CD14-positive monocyte (primary cell): ENCODE data around the gene LRRK1. TPM values are rescaled to one million over a fixed set of nuclear protein-coding genes. Genes with fewer than 3 reads are reported as not detected.
A peak's percentile ranks its signal among the peaks of the same experiment; 100 is the strongest.

Experiments
- DNase-seq, 3 donors: peaks; one replicate each; pipeline ENCODE4 v3.0.0-alpha.2; 2011 to 2022
- H2AFZ ChIP-seq: 2 replicates; pipeline ENCODE4 v1.6.0; 2012; ENCODE audit warnings: mild to moderate bottlenecking, low read depth, low read length, inconsistent platforms; ENCODE audit not compliant: insufficient read depth, poor library complexity, severe bottlenecking
- H3K27ac ChIP-seq, 2 donors: 1 replicate in 1 of 2; 2 replicates in 1 of 2; pipeline ENCODE4 v1.5.1; 2012 to 2013; ENCODE audit warnings: low read length in 2 of 2, control low read depth in 1 of 2, inconsistent platforms in 1 of 2, low read depth in 1 of 2, mild to moderate bottlenecking in 1 of 2
- H3K27me3 ChIP-seq, 2 donors: one replicate each; pipeline versions ENCODE4 v1.6.0 to v1.6.1; 2011 to 2013; ENCODE audit warnings: low read length in 2 of 2; ENCODE audit not compliant: control insufficient read depth in 2 of 2, insufficient read depth in 2 of 2
- H3K36me3 ChIP-seq, 2 donors: replicated peaks in 1 of 2; 1 replicate in 1 of 2; 2 replicates in 1 of 2; pipeline versions ENCODE4 v1.5.1 to v1.6.1; 2012 to 2013; ENCODE audit warnings: low read length in 2 of 2, control low read depth in 1 of 2, inconsistent platforms in 1 of 2, mild to moderate bottlenecking in 1 of 2; ENCODE audit not compliant: insufficient read depth in 2 of 2, control insufficient read depth in 1 of 2
- H3K4me1 ChIP-seq, 2 donors: 1 replicate in 1 of 2; 2 replicates in 1 of 2; pipeline versions ENCODE4 v1.5.1 to v1.6.1; 2012 to 2013; ENCODE audit warnings: low read length in 2 of 2, control low read depth in 1 of 2, inconsistent platforms in 1 of 2, mild to moderate bottlenecking in 1 of 2, moderate library complexity in 1 of 2; ENCODE audit not compliant: insufficient read depth in 2 of 2, control insufficient read depth in 1 of 2
- H3K4me2 ChIP-seq: replicated peaks from 2 replicates; pipeline ENCODE3; 2012; ENCODE audit warnings: low read length, moderate library complexity, mild to moderate bottlenecking; ENCODE audit not compliant: poor library complexity, severe bottlenecking; ENCODE audit errors: extremely low read depth
- H3K4me3 ChIP-seq, 3 experiments: fragments of 200-600 bp in 1 of 3; sonication (generic) in 1 of 3; replicated peaks in 1 of 3; 1 replicate in 2 of 3; 2 replicates in 1 of 3; pipeline ENCODE4 v1.5.1; 2011 to 2013; ENCODE audit warnings: low read length in 3 of 3, mild to moderate bottlenecking in 3 of 3, control low read depth in 2 of 3, low read depth in 2 of 3, inconsistent platforms in 1 of 3, moderate library complexity in 1 of 3
- H3K79me2 ChIP-seq: 2 replicates; pipeline ENCODE4 v1.6.0; 2012; ENCODE audit warnings: mild to moderate bottlenecking, control low read depth, inconsistent platforms, low read length, moderate library complexity; ENCODE audit not compliant: insufficient read depth
- H3K9ac ChIP-seq: 2 replicates; pipeline ENCODE4 v1.6.0; 2017; ENCODE audit warnings: low read length, mild to moderate bottlenecking; ENCODE audit not compliant: insufficient read depth, poor library complexity, severe bottlenecking
- H3K9me3 ChIP-seq, 2 donors: replicated peaks in 1 of 2; 1 replicate in 1 of 2; 2 replicates in 1 of 2; pipeline versions ENCODE4 v1.5.1 to v1.6.1; 2012 to 2013; ENCODE audit warnings: low read length in 2 of 2, control low read depth in 1 of 2; ENCODE audit not compliant: control insufficient read depth in 1 of 2, insufficient read depth in 1 of 2
- H4K20me1 ChIP-seq: 2 replicates; pipeline ENCODE4 v1.6.0; 2012; ENCODE audit warnings: mild to moderate bottlenecking, low read length, control low read depth, moderate library complexity; ENCODE audit not compliant: insufficient read depth
- H3K27ac Mint-ChIP-seq, 7 donors: one replicate each; pipeline ENCODE4 v1.8.0; 2020; ENCODE audit warnings: mild to moderate bottlenecking in 7 of 7, mixed read lengths in 7 of 7, moderate library complexity in 6 of 7, inconsistent platforms in 2 of 7
- H3K27me3 Mint-ChIP-seq, 3 donors: one replicate each; pipeline ENCODE4 v1.8.0; 2021 to 2022; ENCODE audit warnings: low read depth in 3 of 3, mild to moderate bottlenecking in 3 of 3, mixed read lengths in 3 of 3, moderate library complexity in 3 of 3, inconsistent platforms in 1 of 3
- H3K36me3 Mint-ChIP-seq, 2 donors: one replicate each; pipeline ENCODE4 v1.8.0; 2020; ENCODE audit warnings: mixed read lengths in 2 of 2, inconsistent platforms in 1 of 2, mild to moderate bottlenecking in 1 of 2
- H3K4me1 Mint-ChIP-seq: one replicate; pipeline ENCODE4 v1.8.0; 2020; ENCODE audit warnings: mild to moderate bottlenecking, mixed read lengths
- H3K4me3 Mint-ChIP-seq, 2 donors: one replicate each; pipeline ENCODE4 v1.8.0; 2020; ENCODE audit warnings: mild to moderate bottlenecking in 2 of 2, mixed read lengths in 2 of 2, moderate library complexity in 1 of 2
- H3K9me3 Mint-ChIP-seq, 7 donors: one replicate each; pipeline ENCODE4 v1.8.0; 2020 to 2022; ENCODE audit warnings: mixed read lengths in 7 of 7, mild to moderate bottlenecking in 6 of 7, moderate library complexity in 6 of 7, inconsistent platforms in 2 of 7
- WGBS: methylation state at CpG from one replicate; pipeline ENCODE4 v1.1.5; 2013; ENCODE audit warnings: missing lambda C conversion rate; ENCODE audit not compliant: insufficient coverage; 5-methylcytosine and 5-hydroxymethylcytosine counted together
- intact Hi-C, 2 donors: fragments of 100-400 bp; cut with micrococcal nuclease; formaldehyde crosslinking; loops; one replicate each; pipeline versions ENCODE4 v1.15.0 to v1.15.1; 2023
- polyA plus RNA-seq, 3 donors: library from polyadenylated mRNA; depleted of rRNA in 1 of 3; unstranded in 2 of 3; stranded (reverse) in 1 of 3; fragments of 300-500 nt in 2 of 3; fragments of >200 nt in 1 of 3; fragmentation: Illumina TruSeq in 2 of 3; gene quantifications; 1 replicate in 2 of 3; 2 replicates in 1 of 3; pipeline ENCODE4 v1.2.3, GENCODE V29; 2012 to 2021
- TF ChIP-seq, protein P1 (sequence below): fragments of 200-600 bp; IDR thresholded peaks from one replicate; pipeline ENCODE4 v1.8.0; 2022; ENCODE audit warnings: antibody characterized with exemption, mild to moderate bottlenecking

LRRK1 gene
- polyA plus RNA-seq, 3 donors = 1.7 to 18.9 (median 5.4) TPM

DNA sequence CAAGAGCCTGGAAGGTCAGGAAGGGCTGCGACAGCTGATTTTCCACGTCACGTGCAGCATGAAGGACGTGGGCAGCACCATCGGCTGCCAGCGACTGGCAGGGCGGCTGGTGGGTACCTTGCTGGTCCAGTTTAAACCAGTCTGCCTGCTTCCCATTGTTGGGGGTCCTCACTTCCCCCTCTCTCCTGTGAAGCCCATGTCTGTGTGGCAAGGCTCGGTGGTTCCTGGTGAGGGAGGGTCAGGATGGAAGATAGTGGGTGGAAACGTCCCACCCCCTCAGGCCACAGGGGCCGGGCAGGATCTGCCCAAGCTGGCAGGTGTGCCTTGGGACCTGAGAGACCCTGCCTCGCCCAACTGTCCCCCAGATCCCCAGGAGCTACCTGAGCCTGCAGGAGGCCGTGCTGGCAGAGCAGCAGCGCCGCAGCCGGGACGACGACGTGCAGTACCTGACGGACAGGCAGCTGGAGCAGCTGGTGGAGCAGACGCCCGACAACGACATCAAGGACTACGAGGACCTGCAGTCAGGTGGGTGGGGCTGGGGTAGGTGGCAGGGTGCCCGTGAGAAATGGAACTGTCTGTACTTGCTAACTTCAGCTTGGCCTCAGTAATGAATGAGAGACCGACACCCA is 108.2 kb downstream of the LRRK1 start:
- TF ChIP-seq, protein P1, sequence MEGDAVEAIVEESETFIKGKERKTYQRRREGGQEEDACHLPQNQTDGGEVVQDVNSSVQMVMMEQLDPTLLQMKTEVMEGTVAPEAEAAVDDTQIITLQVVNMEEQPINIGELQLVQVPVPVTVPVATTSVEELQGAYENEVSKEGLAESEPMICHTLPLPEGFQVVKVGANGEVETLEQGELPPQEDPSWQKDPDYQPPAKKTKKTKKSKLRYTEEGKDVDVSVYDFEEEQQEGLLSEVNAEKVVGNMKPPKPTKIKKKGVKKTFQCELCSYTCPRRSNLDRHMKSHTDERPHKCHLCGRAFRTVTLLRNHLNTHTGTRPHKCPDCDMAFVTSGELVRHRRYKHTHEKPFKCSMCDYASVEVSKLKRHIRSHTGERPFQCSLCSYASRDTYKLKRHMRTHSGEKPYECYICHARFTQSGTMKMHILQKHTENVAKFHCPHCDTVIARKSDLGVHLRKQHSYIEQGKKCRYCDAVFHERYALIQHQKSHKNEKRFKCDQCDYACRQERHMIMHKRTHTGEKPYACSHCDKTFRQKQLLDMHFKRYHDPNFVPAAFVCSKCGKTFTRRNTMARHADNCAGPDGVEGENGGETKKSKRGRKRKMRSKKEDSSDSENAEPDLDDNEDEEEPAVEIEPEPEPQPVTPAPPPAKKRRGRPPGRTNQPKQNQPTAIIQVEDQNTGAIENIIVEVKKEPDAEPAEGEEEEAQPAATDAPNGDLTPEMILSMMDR = no peak
- H3K36me3 Mint-ChIP-seq = peaks cover 95 to 96% of the 10 kb centered on the region in 2 donors
- Histone ChIP-seq H4K20me1 (peaks cover 8% of the 10 kb centered on the region), H2AFZ (no peak overlapping the region), H3K27me3 (peaks cover 0 to 52% of the 10 kb centered on the region in 2 donors), H3K4me2 (no peak overlapping the region), H3K4me1 (peaks cover 26 to 30% of the 10 kb centered on the region in 2 donors), H3K27ac (no peak overlapping the region), H3K4me3 (no peak overlapping the region), H3K79me2 (no peaks in the 10 kb centered on the region), H3K9me3 (no peaks in the 10 kb centered on the region), H3K9ac (no peak overlapping the region), H3K36me3 (peaks cover 55 to 84% of the 10 kb centered on the region in 2 donors)
- H3K27me3 Mint-ChIP-seq = peaks cover 62 to 87% (median 68%) of the 10 kb centered on the region in 3 donors
- peaks cover 31% of the 10 kb centered on the region for H3K4me1 Mint-ChIP-seq
- intact Hi-C loops = no loop called here
- no peak for DNase-seq
- H3K27ac Mint-ChIP-seq = no peak overlapping the region
- H3K4me3 Mint-ChIP-seq = peak overlapping the region in 1 of 2 donors; percentile 75
- 98% methylated on average over 9 of the region's 25 CpGs for WGBS
- peaks cover 0 to 18% (median 8%) of the 10 kb centered on the region in 7 donors for H3K9me3 Mint-ChIP-seq

DNA sequence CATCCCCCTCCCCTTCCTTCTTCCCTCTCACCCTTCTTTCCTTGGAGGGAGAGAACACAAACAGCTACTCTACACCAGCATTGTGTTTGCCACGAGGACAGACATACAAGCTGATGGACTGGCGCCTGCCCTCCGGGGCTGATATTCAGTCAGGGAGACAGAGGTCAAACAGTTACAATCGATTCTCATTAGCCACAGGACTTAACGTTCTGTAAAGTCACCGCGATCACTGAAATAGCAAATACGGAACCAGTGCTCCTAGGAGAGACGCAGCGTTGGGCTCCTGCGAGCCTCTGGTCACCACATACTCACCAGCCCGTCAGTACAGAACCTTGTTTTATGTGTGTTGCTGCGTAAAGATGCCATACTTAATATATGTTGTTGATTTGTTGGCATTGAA is 108.8 kb downstream of the LRRK1 start:
- peaks cover 95 to 96% of the 10 kb centered on the region in 2 donors for H3K36me3 Mint-ChIP-seq
- H3K4me1 ChIP-seq = peaks cover 24 to 27% of the 10 kb centered on the region in 2 donors
- no peak overlapping the region for H2AFZ ChIP-seq
- H3K79me2 ChIP-seq = no peaks in the 10 kb centered on the region
- no peak overlapping the region for H3K9ac ChIP-seq
- peaks cover 4 to 57% of the 10 kb centered on the region in 2 donors for H3K27me3 ChIP-seq
- WGBS = 85% methylated on average over 7 of the region's 13 CpGs
- H3K27ac ChIP-seq = no peak overlapping the region
- H3K9me3 ChIP-seq = no peaks in the 10 kb centered on the region
- peaks cover 10% of the 10 kb centered on the region for H4K20me1 ChIP-seq
- peaks cover 63 to 87% (median 70%) of the 10 kb centered on the region in 3 donors for H3K27me3 Mint-ChIP-seq
- peak overlapping the region in 1 of 2 donors; percentile 75 for H3K4me3 Mint-ChIP-seq
- peaks cover 26% of the 10 kb centered on the region for H3K4me1 Mint-ChIP-seq
- no peak overlapping the region for H3K4me2 ChIP-seq
- TF ChIP-seq, protein P1 = no peak
- intact Hi-C loops = no loop called here
- peaks cover 59 to 84% of the 10 kb centered on the region in 2 donors for H3K36me3 ChIP-seq
- peaks cover 0 to 18% (median 8%) of the 10 kb centered on the region in 7 donors for H3K9me3 Mint-ChIP-seq
- H3K4me3 ChIP-seq = no peak overlapping the region
- peak overlapping the region in 1 of 7 donors; percentile 3 for H3K27ac Mint-ChIP-seq
- DNase-seq = no peak
